Measurements from ENCODE around the gene ANKRD34A. TPM values are rescaled to one million over a fixed set of nuclear protein-coding genes. Genes with fewer than 3 reads are reported as not detected.
"Not testable (repeated sequence)": the region's sequence is repeated elsewhere in the genome, so short reads cannot be mapped to it uniquely, and the experiment has no call there.

The ANKRD34A gene
- total RNA-seq, 1 donor from 2014 or later = under 0.01 TPM

DNA sequence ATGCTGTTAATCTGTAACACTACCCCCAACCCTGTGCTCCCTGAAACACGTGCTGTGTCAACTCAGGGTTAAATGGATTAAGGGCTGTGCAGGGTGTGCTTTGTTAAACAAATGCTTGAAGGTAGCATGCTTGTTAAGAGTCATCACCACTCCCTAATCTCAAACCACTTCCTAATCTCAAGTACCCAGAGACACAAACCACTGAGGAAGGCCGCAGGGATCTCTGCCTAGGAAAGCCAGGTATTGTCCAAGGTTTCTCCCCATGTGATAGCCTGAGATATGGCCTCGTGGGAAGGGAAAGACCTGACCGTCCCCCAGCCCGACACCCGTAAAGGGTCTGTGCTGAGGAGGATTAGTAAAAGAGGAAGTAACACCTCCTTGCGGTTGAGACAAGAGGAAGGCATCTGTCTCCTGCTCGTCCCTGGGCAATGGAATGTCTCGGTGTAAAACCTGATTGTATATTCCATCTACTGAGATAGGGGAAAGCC, 31.8 kb downstream of the ANKRD34A start:
- peaks cover 5 to 24% (median 20%) of the 10 kb centered on the region in 3 donors for H3K36me3 ChIP-seq (ENCODE audit: control insufficient read depth in 3 of 3, insufficient read depth in 3 of 3, low read length in 3 of 3)
- H3K4me1 ChIP-seq (ENCODE audit: control insufficient read depth in 3 of 3, insufficient read depth in 3 of 3, low read length in 3 of 3) = peaks cover 0 to 21% (median 16%) of the 10 kb centered on the region in 3 donors
- not testable (repeated sequence) for H3K9ac ChIP-seq (ENCODE audit: low read depth in 1 of 3, low read length in 3 of 3); H3K27ac ChIP-seq (ENCODE audit: low read depth, low read length); H3K4me3 ChIP-seq (ENCODE audit: low read length in 3 of 3); H3K9me3 ChIP-seq (ENCODE audit: control insufficient read depth in 3 of 3, low read length in 3 of 3); H3K27me3 ChIP-seq (ENCODE audit: control insufficient read depth in 3 of 3, insufficient read depth in 3 of 3, low read length in 3 of 3)

DNA sequence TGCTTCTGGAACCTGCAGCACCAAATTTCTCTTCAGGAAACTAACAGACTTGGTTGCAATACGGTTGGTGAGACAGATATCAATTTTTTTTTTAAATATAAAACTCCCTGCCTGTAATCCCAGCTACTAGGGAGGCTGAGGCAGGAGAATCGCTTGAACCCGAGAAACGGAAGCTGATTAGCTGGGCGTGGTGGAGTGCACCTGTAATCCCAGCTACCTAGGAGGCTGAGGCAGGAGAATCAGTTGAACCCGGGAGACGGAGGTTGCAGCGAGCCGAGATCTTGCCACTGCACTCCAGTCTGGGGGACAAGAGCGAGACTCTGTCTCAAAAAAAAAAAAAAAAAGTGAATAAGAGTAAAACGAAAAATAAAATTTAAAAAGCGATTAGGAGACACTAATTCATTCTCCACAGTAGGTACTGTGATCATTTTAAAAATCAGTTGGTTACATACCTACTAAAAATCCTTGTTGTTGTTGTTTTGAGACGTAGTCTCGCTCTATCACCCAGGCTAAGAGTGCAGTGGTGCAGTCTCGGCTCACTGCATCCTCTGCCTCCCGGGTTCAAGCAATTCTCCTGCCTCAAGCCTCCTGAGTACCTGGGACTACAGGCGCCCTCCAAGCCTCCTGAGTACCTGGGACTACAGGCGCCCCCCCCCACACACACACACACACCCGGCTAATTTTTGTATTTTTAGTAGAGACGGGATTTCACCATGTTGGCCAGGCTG, 36.3 kb downstream of the ANKRD34A start:
- Histone ChIP-seq H3K27ac (ENCODE audit: low read depth, low read length) (peak overlapping the region; percentile 98), H3K9ac (ENCODE audit: low read depth in 1 of 3, low read length in 3 of 3) (peak overlapping the region; percentile 92 to 98 (median 93)), H3K4me1 (ENCODE audit: control insufficient read depth in 3 of 3, insufficient read depth in 3 of 3, low read length in 3 of 3) (peaks cover 12 to 24% (median 15%) of the 10 kb centered on the region in 3 donors), H3K4me3 (ENCODE audit: low read length in 3 of 3) (peak overlapping the region; percentile 85 to 94 (median 91)), H3K27me3 (ENCODE audit: control insufficient read depth in 3 of 3, insufficient read depth in 3 of 3, low read length in 3 of 3) (no peaks in the 10 kb centered on the region), H3K36me3 (ENCODE audit: control insufficient read depth in 3 of 3, insufficient read depth in 3 of 3, low read length in 3 of 3) (peaks cover 5 to 25% (median 8%) of the 10 kb centered on the region in 3 donors), H3K9me3 (ENCODE audit: control insufficient read depth in 3 of 3, low read length in 3 of 3) (no peaks in the 10 kb centered on the region)

DNA sequence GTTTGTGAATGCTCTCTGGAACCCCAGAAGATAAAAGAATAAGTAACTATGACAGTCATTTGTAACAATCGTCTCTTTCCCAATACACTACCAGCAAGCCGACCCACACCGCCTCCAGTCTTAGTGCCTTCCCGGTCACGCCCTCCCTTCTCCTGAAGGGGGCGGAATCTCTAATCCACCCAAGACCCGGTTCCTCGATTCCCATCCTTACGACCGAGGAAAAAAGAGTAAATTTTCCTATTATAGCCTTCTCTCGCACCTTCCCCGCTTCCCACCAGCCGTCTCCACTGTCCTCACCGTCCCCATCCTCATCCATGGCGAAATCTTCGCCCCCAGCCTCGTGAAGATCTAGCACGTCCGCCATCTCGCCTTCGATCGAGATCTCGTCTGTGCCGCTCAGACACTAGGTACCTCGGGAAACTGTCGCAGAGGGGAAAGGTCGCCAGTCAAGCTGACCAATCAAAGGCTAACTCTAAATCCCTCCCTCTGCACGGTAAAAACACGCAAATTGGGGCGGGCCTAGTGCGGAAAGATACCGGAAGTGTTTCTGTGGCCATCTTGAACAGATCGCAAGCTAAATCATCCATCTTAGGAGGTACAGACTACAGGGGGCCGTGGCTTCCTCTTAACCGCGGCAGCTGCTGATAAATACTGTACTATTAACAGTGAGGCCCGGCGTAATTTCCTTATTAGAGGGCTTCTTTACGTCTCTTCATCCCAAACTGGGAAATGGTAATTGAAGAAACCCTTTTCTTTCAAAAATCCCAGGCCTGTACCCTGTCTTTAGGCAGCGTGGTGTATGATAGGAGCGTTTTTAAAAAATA, 37.1 kb downstream of the ANKRD34A start, which contains the start of gene RBM8A:
RBM8A (minus strand) TSS at position 422 of the 824 bp plus-strand sequence; CDS start at position 364, 58 bp downstream.
- Histone ChIP-seq H3K4me1 (ENCODE audit: control insufficient read depth in 3 of 3, insufficient read depth in 3 of 3, low read length in 3 of 3) (peaks cover 12 to 24% (median 15%) of the 10 kb centered on the region in 3 donors), H3K27ac (ENCODE audit: low read depth, low read length) (peak within 1 kb of the TSS; percentile 98), H3K9me3 (ENCODE audit: control insufficient read depth in 3 of 3, low read length in 3 of 3) (no peaks in the 10 kb centered on the region), H3K9ac (ENCODE audit: low read depth in 1 of 3, low read length in 3 of 3) (peak within 1 kb of the TSS; percentile 92 to 98 (median 93)), H3K27me3 (ENCODE audit: control insufficient read depth in 3 of 3, insufficient read depth in 3 of 3, low read length in 3 of 3) (no peaks in the 10 kb centered on the region), H3K36me3 (ENCODE audit: control insufficient read depth in 3 of 3, insufficient read depth in 3 of 3, low read length in 3 of 3) (peaks cover 5 to 25% (median 8%) of the 10 kb centered on the region in 3 donors), H3K4me3 (ENCODE audit: low read length in 3 of 3) (peak within 1 kb of the TSS; percentile 85 to 94 (median 91))

- Histone ChIP-seq H3K4me3 (ENCODE audit: low read length in 3 of 3) (peak overlapping the region; percentile 85 to 94 (median 91)), H3K27me3 (ENCODE audit: control insufficient read depth in 3 of 3, insufficient read depth in 3 of 3, low read length in 3 of 3) (no peaks in the 10 kb centered on the region), H3K9me3 (ENCODE audit: control insufficient read depth in 3 of 3, low read length in 3 of 3) (no peaks in the 10 kb centered on the region), H3K4me1 (ENCODE audit: control insufficient read depth in 3 of 3, insufficient read depth in 3 of 3, low read length in 3 of 3) (peaks cover 12 to 24% (median 15%) of the 10 kb centered on the region in 3 donors), H3K27ac (ENCODE audit: low read depth, low read length) (peak overlapping the region; percentile 98), H3K9ac (ENCODE audit: low read depth in 1 of 3, low read length in 3 of 3) (peak overlapping the region; percentile 92 to 98 (median 93)), H3K36me3 (ENCODE audit: control insufficient read depth in 3 of 3, insufficient read depth in 3 of 3, low read length in 3 of 3) (peaks cover 5 to 23% (median 8%) of the 10 kb centered on the region in 3 donors)
These were observed 37.7 kb downstream of the ANKRD34A start for GRCh38 chr1:145926686-145927062.

DNA sequence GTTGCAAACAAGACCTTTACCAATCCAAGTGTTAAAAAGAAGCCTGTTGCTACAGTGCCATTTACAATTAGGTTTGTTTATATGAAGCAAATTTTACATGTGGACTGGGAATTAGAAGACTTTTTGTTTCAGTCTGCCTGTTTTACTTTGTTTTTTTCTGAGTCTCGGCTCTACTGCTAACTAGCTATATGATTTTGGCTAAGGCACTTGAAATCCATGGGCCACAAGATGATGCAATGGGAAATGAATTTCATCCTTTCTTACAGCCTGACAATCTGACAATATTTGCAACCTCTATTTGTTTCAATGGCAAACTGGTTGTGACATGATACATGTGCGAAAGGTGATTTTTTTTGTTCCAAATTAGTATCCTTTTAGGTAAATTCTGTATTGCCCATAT, 42.1 kb downstream of the ANKRD34A start:
- no peak overlapping the region for H3K4me3 ChIP-seq (ENCODE audit: low read length in 3 of 3)
- no peaks in the 10 kb centered on the region for H3K27me3 ChIP-seq (ENCODE audit: control insufficient read depth in 3 of 3, insufficient read depth in 3 of 3, low read length in 3 of 3)
- peaks cover 33 to 40% (median 34%) of the 10 kb centered on the region in 3 donors for H3K4me1 ChIP-seq (ENCODE audit: control insufficient read depth in 3 of 3, insufficient read depth in 3 of 3, low read length in 3 of 3)
- H3K9me3 ChIP-seq (ENCODE audit: control insufficient read depth in 3 of 3, low read length in 3 of 3) = no peaks in the 10 kb centered on the region
- no peak overlapping the region for H3K27ac ChIP-seq (ENCODE audit: low read depth, low read length)
- peaks cover 8 to 18% (median 8%) of the 10 kb centered on the region in 3 donors for H3K36me3 ChIP-seq (ENCODE audit: control insufficient read depth in 3 of 3, insufficient read depth in 3 of 3, low read length in 3 of 3)
- H3K9ac ChIP-seq (ENCODE audit: low read depth in 1 of 3, low read length in 3 of 3) = no peak overlapping the region

GRCh38 chr1:145920297-145920696, 44.1 kb downstream of the ANKRD34A start:
- H3K27ac ChIP-seq (ENCODE audit: low read depth, low read length); H3K9ac ChIP-seq (ENCODE audit: low read depth in 1 of 3, low read length in 3 of 3); H3K4me3 ChIP-seq (ENCODE audit: low read length in 3 of 3); H3K27me3 ChIP-seq (ENCODE audit: control insufficient read depth in 3 of 3, insufficient read depth in 3 of 3, low read length in 3 of 3); H3K9me3 ChIP-seq (ENCODE audit: control insufficient read depth in 3 of 3, low read length in 3 of 3): not testable (repeated sequence)
- Histone ChIP-seq H3K36me3 (ENCODE audit: control insufficient read depth in 3 of 3, insufficient read depth in 3 of 3, low read length in 3 of 3) (peaks cover 12 to 23% (median 13%) of the 10 kb centered on the region in 3 donors), H3K4me1 (ENCODE audit: control insufficient read depth in 3 of 3, insufficient read depth in 3 of 3, low read length in 3 of 3) (peaks cover 26 to 28% (median 27%) of the 10 kb centered on the region in 3 donors)

DNA sequence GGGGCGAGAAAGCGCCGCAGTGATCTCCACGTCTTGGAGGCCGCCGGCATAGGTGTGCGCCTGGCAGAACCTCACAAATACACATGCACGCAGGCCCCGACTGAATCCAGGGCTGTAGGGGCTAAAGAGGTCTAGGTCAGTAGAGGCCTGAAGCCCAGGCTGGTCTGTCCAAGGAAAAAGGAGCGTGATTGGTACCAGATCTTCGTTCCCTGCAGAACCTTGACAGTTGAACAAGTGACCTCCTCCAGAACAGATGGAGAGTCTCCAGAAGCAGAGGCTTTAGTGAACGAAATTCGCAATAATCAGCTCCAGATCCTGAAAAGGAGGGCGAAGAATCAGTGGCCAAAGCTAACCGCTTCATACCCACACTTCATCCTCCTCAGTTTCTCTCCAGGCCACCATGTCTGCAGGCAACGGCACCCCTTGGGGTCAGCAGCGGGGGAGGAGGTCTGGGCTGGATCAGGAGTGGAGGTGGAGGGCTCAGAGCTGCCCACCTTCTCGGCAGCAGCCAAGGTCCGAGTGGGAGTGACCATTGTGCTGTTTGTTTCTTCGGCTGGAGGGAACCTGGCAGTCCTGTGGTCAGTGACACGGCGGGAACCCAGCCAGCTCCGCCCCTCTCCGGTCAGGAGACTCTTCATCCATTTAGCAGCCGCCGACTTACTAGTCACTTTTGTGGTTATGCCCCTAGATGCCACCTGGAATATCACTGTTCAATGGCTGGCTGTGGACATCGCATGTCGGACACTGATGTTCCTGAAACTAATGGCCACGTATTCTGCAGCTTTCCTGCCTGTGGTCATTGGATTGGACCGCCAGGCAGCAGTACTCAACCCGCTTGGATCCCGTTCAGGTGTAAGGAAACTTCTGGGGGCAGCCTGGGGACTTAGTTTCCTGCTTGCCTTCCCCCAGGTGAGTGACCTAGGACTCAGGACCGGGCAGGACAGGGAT, 45.1 kb downstream of the ANKRD34A start:
- Histone ChIP-seq H3K27ac (ENCODE audit: low read depth, low read length) (peak overlapping the region; percentile 92), H3K36me3 (ENCODE audit: control insufficient read depth in 3 of 3, insufficient read depth in 3 of 3, low read length in 3 of 3) (peaks cover 12 to 23% (median 19%) of the 10 kb centered on the region in 3 donors), H3K27me3 (ENCODE audit: control insufficient read depth in 3 of 3, insufficient read depth in 3 of 3, low read length in 3 of 3) (no peaks in the 10 kb centered on the region), H3K4me3 (ENCODE audit: low read length in 3 of 3) (peak overlapping the region; percentile 98 to 99 (median 99)), H3K9ac (ENCODE audit: low read depth in 1 of 3, low read length in 3 of 3) (peak overlapping the region; percentile 90 to 97 (median 96)), H3K4me1 (ENCODE audit: control insufficient read depth in 3 of 3, insufficient read depth in 3 of 3, low read length in 3 of 3) (peaks cover 26 to 28% (median 27%) of the 10 kb centered on the region in 3 donors), H3K9me3 (ENCODE audit: control insufficient read depth in 3 of 3, low read length in 3 of 3) (no peaks in the 10 kb centered on the region)

DNA sequence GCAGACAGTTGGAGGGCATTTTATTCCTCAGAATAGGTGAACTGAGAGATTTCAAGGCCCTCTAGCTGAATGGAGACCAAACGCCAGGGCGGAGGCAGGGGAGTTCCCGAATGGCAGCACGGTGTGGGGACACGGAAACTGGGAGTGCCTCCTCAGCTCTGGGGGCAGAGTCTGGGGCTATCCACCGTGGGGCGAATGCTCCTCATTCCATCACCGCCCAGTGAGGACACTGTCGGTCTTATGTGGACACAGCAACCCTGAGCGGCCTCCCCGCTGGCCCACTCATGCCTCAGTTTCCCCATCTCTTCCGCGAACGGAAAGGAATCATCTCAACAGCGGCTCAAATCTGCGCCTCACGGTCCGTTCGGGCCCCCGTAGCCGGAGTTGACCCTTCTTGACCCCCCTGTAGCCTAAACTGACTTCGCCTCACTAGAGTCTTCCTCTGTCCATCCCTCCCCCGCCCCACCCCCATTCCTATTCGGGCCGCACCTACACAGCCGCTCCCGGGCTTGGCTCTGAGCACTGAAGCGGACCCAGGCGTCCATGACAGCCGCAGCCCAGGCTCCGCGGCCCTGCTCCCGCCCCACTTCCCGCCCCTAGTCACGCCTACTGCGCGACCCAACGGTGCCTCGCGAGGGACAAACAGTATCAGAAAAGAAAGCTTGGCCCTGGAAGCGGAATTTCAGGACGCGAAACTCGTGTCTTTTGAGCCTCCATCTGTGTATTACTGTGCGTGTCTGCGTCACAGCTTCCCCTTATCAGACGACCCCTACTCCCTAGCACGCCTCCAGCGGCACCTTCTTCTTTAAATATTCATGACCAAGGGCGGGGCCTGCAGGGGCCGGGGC, 46.0 kb downstream of the ANKRD34A start, which contains the start of gene PEX11B:
PEX11B (minus strand) TSS at position 574 of the 848 bp plus-strand sequence; CDS start at position 545, 29 bp downstream.
- H3K9me3 ChIP-seq (ENCODE audit: control insufficient read depth in 3 of 3, low read length in 3 of 3) = no peaks in the 10 kb centered on the region
- H3K36me3 ChIP-seq (ENCODE audit: control insufficient read depth in 3 of 3, insufficient read depth in 3 of 3, low read length in 3 of 3) = peaks cover 11 to 19% (median 15%) of the 10 kb centered on the region in 3 donors
- peak within 1 kb of the TSS; percentile 92 for H3K27ac ChIP-seq (ENCODE audit: low read depth, low read length)
- peak within 1 kb of the TSS; percentile 90 to 97 (median 96) for H3K9ac ChIP-seq (ENCODE audit: low read depth in 1 of 3, low read length in 3 of 3)
- H3K4me3 ChIP-seq (ENCODE audit: low read length in 3 of 3) = peak within 1 kb of the TSS; percentile 98 to 99 (median 99)
- peaks cover 26 to 28% (median 27%) of the 10 kb centered on the region in 3 donors for H3K4me1 ChIP-seq (ENCODE audit: control insufficient read depth in 3 of 3, insufficient read depth in 3 of 3, low read length in 3 of 3)
- H3K27me3 ChIP-seq (ENCODE audit: control insufficient read depth in 3 of 3, insufficient read depth in 3 of 3, low read length in 3 of 3) = no peaks in the 10 kb centered on the region
